ENCODE measurements around the gene PALB2.
A peak's percentile ranks its signal among the peaks of the same experiment; 100 is the strongest.

- TF ChIP-seq FOXM1 (IDR thresholded peaks at IDR 0.05; ENCODE audit: borderline replicate concordance, low read depth) = peak; percentile 99
- peak; percentile 69 for TF ChIP-seq TAF1 (IDR thresholded peaks at IDR 0.05; ENCODE audit: low read depth)
- TF ChIP-seq CEBPB (IDR thresholded peaks at IDR 0.05) = no peak; the same call in 1 of the 2 replicates
- peak; percentile 89 for TF ChIP-seq MAX (IDR thresholded peaks at IDR 0.05)
- 0 out of 2 replicates have a peak, but pooled peaks have one; percentile 31 for TF ChIP-seq CREB1 (IDR thresholded peaks at IDR 0.05; ENCODE audit: low read depth)
- no peak for TF ChIP-seq REST (IDR thresholded peaks at IDR 0.05; ENCODE audit: low read depth)
- TF ChIP-seq TEAD4 (IDR thresholded peaks at IDR 0.05) = no peak
- TF ChIP-seq TCF12 (IDR thresholded peaks at IDR 0.05; ENCODE audit: low read depth) = peak; percentile 45; the same call in 1 of the 2 replicates
Observed at GRCh38 chr16:23678430-23679273, 37.5 kb upstream of the PALB2 start, which contains the start of gene PLK1.
